ENCODE data around the gene CDKL5. TPM values are rescaled to one million over a fixed set of nuclear protein-coding genes. Genes with fewer than 3 reads are reported as not detected.

CDKL5 gene
- total RNA-seq, 1 donor from 2014 or later, result 33.8 TPM

Other genes with a start within 250 kb of the CDKL5 start
- not detected for gene BEND2, start 204.7 kb upstream of the CDKL5 start, total RNA-seq
- gene SCML2, start 70.9 kb upstream of the CDKL5 start, total RNA-seq, result 0.81 TPM
- 4.7 TPM for gene RS1, start 246.5 kb downstream of the CDKL5 start, total RNA-seq

All from upper lobe of right lung (tissue), 1 donor.